PC-9 (cell line): ENCODE data around the gene PPP2R5B. TPM values are rescaled to one million over a fixed set of nuclear protein-coding genes. Genes with fewer than 3 reads are reported as not detected.

Experiments used
- BruUV-seq: library from RNA; stranded (reverse); fragments of 400-500 nt; replicated peaks from 2 replicates; lab custom pipeline; 2021; lab: Mats Ljungman, UMichigan
- CTCF ChIA-PET: fragments of 300-600 bp; sonication (Branson Sonifier 250); formaldehyde crosslinking; loops from one replicate; lab custom pipeline; 2022; ENCODE audit warnings: antibody characterized with exemption; lab: Charles Lee
- POLR2A ChIA-PET: fragments of 300-600 bp; sonication (Branson Sonifier 250); formaldehyde crosslinking; loops from one replicate; lab custom pipeline; 2022; ENCODE audit warnings: antibody characterized with exemption; ENCODE audit not compliant: unreplicated experiment; lab: Charles Lee
- DNase-seq, 2 experiments: peaks; one replicate each; pipeline versions ENCODE4 v3.0.0 to v3.0.0-alpha.2; 2015 to 2022; ENCODE audit warnings: mixed read lengths in 1 of 2
- H2AFZ ChIP-seq: fragments of 200-600 bp; sonication (generic); 2 replicates; pipeline ENCODE4 v1.8.1; 2017; ENCODE audit warnings: antibody characterized with exemption
- H3F3A ChIP-seq: fragments of 200-600 bp; sonication (generic); 2 replicates; pipeline ENCODE4 v1.8.1; 2017; ENCODE audit warnings: antibody characterized with exemption, mild to moderate bottlenecking, low read depth; ENCODE audit not compliant: insufficient read depth
- H3K27ac ChIP-seq: fragments of 200-600 bp; sonication (generic); 2 replicates; pipeline ENCODE4 v1.6.1; 2016; ENCODE audit warnings: mixed run types
- H3K27me3 ChIP-seq: fragments of 200-600 bp; sonication (generic); 2 replicates; pipeline ENCODE4 v1.6.1; 2016; ENCODE audit warnings: low read depth, mixed run types; ENCODE audit not compliant: insufficient read depth
- H3K36me3 ChIP-seq: fragments of 200-600 bp; sonication (generic); 2 replicates; pipeline ENCODE4 v1.6.1; 2016; ENCODE audit warnings: low read depth, mixed run types
- H3K4me1 ChIP-seq: fragments of 200-600 bp; sonication (generic); replicated peaks from 2 replicates; pipeline ENCODE4 v1.6.1; 2016; ENCODE audit warnings: mixed run types; ENCODE audit not compliant: insufficient read depth
- H3K4me2 ChIP-seq: fragments of 200-600 bp; sonication (generic); 2 replicates; pipeline ENCODE4 v1.6.1; 2017; ENCODE audit warnings: mixed run types
- H3K4me3 ChIP-seq: fragments of 200-600 bp; sonication (generic); 2 replicates; pipeline ENCODE4 v1.6.1; 2016; ENCODE audit warnings: mixed run types
- H3K79me2 ChIP-seq: fragments of 200-600 bp; sonication (generic); 2 replicates; pipeline ENCODE4 v1.6.1; 2017; ENCODE audit warnings: low read depth, mixed run types
- H3K9me2 ChIP-seq: fragments of 200-600 bp; sonication (generic); 2 replicates; pipeline ENCODE4 v1.8.1; 2017; ENCODE audit warnings: mild to moderate bottlenecking; ENCODE audit not compliant: insufficient read depth
- H3K9me3 ChIP-seq: fragments of 200-600 bp; sonication (generic); 2 replicates; pipeline ENCODE4 v1.8.1; 2016; ENCODE audit warnings: low read depth; ENCODE audit not compliant: insufficient read depth
- H4K20me1 ChIP-seq: fragments of 200-600 bp; sonication (generic); 2 replicates; pipeline ENCODE4 v1.8.1; 2017; ENCODE audit not compliant: insufficient read depth
- CTCF ChIP-seq: fragments of 200-600 bp; sonication (generic); conservative IDR thresholded peaks from 2 replicates; pipeline ENCODE4 v1.6.1; 2017; ENCODE audit warnings: mixed run types, antibody characterized with exemption, mild to moderate bottlenecking, moderate library complexity
- EZH2 ChIP-seq: fragments of 200-600 bp; sonication (generic); IDR thresholded peaks from 2 replicates; pipeline ENCODE4 v1.8.0; 2017; ENCODE audit warnings: antibody characterized with exemption, low read depth
- intact Hi-C: fragments of 100-400 bp; cut with micrococcal nuclease; formaldehyde crosslinking; loops from one replicate; pipeline ENCODE4 v1.10.0; 2022; ENCODE audit not compliant: unreplicated experiment
- total RNA-seq: library from RNA; stranded (reverse); gene quantifications from 2 replicates; pipeline ENCODE4 v1.2.3, GENCODE V29; 2021

PPP2R5B gene
- total RNA-seq, 1 experiment from 2014 or later = 13.7 TPM

- Histone ChIP-seq H2AFZ (no peak overlapping the region), H3K27me3 (no peaks in the 10 kb centered on the region), H3K36me3 (no peaks in the 10 kb centered on the region), H3K4me1 (peaks cover 20% of the 10 kb centered on the region), H3K4me3 (no peak overlapping the region), H3F3A (peaks cover 32% of the 10 kb centered on the region), H3K27ac (no peak overlapping the region), H4K20me1 (peaks cover 12% of the 10 kb centered on the region; the same call in 1 of the 2 replicates), H3K79me2 (peaks cover 36% of the 10 kb centered on the region), H3K9me2 (no peaks in the 10 kb centered on the region), H3K9me3 (no peaks in the 10 kb centered on the region), H3K4me2 (no peak overlapping the region)
- ChIA-PET CTCF (interaction anchor here (0.7 kb wide), 1 partner anchor 13 kb away, joined by 4 read pairs; no protein-coding TSS in a partner anchor), POLR2A (interaction anchor here (0.6 kb wide), 1 partner anchor 30 kb away, joined by 15 read pairs; no protein-coding TSS in a partner anchor)
- intact Hi-C loops = no loop called here
- TF ChIP-seq EZH2 (no peak), CTCF (no peak)
- DNase-seq = no peak
- no TSS peak for BruUV-seq
Observed at GRCh38 chr11:64880240-64881001, 44.1 kb upstream of the PPP2R5B start.

GRCh38 chr11:64881476-64881875, 43.0 kb upstream of the PPP2R5B start:
- H3K79me2 ChIP-seq = peaks cover 25% of the 10 kb centered on the region
- H2AFZ ChIP-seq = no peak overlapping the region
- no peak for DNase-seq
- H3K27ac ChIP-seq = no peak overlapping the region
- no peaks in the 10 kb centered on the region for H3K36me3 ChIP-seq
- peaks cover 19% of the 10 kb centered on the region for H3K4me1 ChIP-seq
- TF ChIP-seq CTCF (no peak), EZH2 (no peak)
- ChIA-PET POLR2A (no interaction called here), CTCF (no interaction called here)
- H3F3A ChIP-seq = peaks cover 30% of the 10 kb centered on the region
- no peaks in the 10 kb centered on the region for H3K9me2 ChIP-seq
- no peak overlapping the region for H3K4me3 ChIP-seq
- no TSS peak for BruUV-seq
- intact Hi-C loops = no loop called here
- H4K20me1 ChIP-seq = peaks cover 2% of the 10 kb centered on the region; the same call in 1 of the 2 replicates
- no peak overlapping the region for H3K4me2 ChIP-seq
- H3K9me3 ChIP-seq = no peaks in the 10 kb centered on the region
- no peaks in the 10 kb centered on the region for H3K27me3 ChIP-seq

GRCh38 chr11:64882243-64882642, 42.2 kb upstream of the PPP2R5B start:
- H3K4me1 ChIP-seq = peaks cover 17% of the 10 kb centered on the region
- DNase-seq = no peak
- no peak overlapping the region for H3K4me3 ChIP-seq
- H4K20me1 ChIP-seq = no peaks in the 10 kb centered on the region
- peaks cover 27% of the 10 kb centered on the region; the same call in 1 of the 2 replicates for H3F3A ChIP-seq
- no peaks in the 10 kb centered on the region for H3K36me3 ChIP-seq
- ChIA-PET CTCF (interaction anchor here (0.6 kb wide), 1 partner anchor 26 kb away, joined by 3 read pairs; no protein-coding TSS in a partner anchor), POLR2A (no interaction called here)
- no peaks in the 10 kb centered on the region for H3K9me3 ChIP-seq
- H2AFZ ChIP-seq = no peak overlapping the region
- intact Hi-C loops = no loop called here
- BruUV-seq = no TSS peak
- no peak overlapping the region for H3K4me2 ChIP-seq
- no peak for TF ChIP-seq CTCF
- no peak for TF ChIP-seq EZH2
- H3K9me2 ChIP-seq = no peaks in the 10 kb centered on the region
- H3K27ac ChIP-seq = no peak overlapping the region
- H3K79me2 ChIP-seq = peaks cover 20% of the 10 kb centered on the region
- H3K27me3 ChIP-seq = no peaks in the 10 kb centered on the region
